ENCODE measurements around the gene TAF3. TPM values are rescaled to one million over a fixed set of nuclear protein-coding genes. Genes with fewer than 3 reads are reported as not detected.

TAF3 gene
- polyA plus RNA-seq, 3 donors, result 11.4 to 12.0 (median 11.5) TPM

DNA sequence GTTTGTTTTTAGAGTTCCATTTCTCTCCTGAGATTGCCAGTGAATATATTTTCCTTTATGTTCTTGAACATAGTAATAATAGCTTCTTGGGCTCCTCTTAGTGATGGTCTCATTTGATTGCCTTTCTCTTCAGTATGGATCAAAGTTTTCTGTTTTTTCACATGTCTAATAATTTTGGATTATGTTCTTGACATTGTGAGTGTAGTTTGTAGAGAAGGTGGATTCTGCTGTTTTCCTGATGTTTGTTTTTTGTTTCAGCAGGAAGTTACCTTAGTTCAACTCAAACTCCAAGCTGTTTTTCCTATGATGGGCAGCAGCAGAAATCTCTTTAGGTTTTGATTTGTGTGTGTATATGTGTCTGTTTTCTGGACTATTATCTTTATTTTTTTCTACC is 43.8 kb downstream of the TAF3 start:
- DNase-seq (ENCODE audit: low read depth in 3 of 3, low spot score in 2 of 3), result no peak

DNA sequence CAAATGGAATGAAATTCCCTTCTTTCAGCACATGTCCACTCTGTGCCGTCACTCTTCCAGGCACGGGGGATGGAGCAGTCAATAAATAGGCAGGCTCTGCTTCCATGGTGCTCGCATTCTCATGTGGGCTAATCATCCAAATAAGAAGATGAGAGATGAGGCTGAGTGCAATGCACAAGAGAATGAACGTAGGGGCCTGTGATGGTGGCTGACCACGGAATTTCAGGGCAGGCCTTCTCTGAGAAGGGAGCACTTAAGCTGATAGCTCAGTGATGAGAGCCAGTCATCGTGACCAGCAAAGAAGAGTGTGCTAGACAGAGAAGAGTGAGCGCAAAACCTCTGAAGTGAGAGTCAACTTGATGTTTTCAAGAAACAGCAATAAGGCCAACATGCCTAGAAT is 47.9 kb downstream of the TAF3 start:
- no peak for DNase-seq (ENCODE audit: low read depth in 3 of 3, low spot score in 2 of 3)

DNA sequence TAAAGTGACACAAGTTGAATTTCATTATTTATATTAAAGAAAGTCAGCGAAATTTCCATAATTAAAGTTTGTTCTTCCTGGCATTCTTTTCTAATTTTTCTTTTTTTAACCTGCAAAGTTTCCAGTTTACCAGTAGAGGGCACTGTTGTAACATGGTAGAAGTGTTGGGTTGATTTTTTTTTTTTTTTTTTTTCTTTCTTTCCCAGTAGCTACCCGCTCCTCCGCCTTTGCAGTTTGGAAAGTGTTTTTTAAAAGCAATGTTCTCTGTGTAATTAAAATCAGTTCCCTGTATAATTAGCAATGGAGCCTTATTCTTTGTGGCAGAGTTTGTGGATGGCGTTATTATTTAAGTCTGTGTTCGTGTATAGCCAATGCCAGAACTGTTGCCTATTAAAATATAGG is 53.7 kb downstream of the TAF3 start:
- peak in 1 of 3 donors; percentile 25 for DNase-seq (ENCODE audit: low read depth in 3 of 3, low spot score in 2 of 3)

DNA sequence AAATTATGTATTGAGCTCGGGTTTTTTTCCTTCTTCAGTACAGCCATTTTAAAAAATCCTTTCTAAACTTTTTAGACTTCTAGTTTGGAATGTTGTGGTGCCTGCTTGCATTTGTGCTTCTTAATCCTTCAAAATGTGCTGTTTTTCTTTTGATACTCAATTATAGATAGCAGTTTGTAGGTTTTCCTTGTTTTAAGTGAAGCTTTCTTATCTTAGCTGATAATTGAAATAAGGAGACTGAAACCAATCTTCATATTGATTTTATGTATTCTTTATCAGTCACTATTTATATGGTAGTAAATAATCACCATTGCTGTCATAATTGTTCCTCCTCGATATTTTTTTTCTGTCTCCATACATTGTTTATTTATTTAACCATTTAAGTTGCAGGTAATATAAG is 56.6 kb downstream of the TAF3 start:
- no peak for DNase-seq (ENCODE audit: low read depth in 3 of 3, low spot score in 2 of 3)

DNA sequence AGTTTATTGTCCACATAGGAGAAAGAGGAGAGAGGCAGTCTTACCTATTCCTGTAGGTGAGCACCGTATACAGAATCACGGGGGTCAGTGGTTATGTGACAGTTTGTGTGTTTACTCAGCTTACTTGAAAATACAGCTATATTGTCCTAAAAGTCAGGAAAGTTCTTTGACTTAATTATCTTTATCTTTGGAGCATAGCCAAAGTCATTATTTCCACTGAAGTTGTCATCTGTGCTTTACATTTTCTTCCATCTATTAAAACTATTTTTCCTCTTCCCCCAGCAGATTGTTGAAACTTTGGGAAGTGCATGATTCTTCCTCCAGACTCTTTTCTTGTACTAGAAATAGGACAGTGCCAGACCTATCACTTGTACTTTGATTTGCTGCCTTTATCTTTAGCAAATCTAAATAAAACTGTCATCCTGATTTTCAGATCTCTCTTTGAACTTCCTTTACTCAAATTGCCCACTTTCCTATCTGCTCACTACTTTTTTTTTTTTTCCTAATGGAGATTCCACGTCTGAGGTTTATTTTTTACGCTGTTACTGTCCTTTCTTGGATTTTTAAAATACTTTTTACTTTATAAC is 58.3 kb downstream of the TAF3 start:
- no peak for DNase-seq (ENCODE audit: low read depth in 3 of 3, low spot score in 2 of 3)

DNA sequence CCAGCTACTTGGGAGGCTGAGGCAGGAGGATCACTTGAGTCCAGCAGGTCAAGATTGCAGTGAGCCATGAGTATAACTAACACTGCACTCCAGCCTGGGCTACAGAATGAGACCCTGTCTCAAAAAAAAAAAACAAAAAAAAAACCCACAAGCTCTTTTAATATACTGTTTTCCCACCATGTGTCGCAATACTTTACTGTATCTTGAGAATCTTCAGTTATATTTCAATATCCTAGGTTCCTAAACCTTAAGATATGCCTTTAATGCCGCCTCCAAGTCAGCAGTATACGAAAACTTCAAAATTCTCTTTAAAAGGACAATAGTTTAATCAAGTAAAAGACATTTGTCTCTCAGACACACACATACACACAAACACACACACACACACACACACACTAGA is 62.8 kb downstream of the TAF3 start:
- no peak for DNase-seq (ENCODE audit: low read depth in 3 of 3, low spot score in 2 of 3)

DNA sequence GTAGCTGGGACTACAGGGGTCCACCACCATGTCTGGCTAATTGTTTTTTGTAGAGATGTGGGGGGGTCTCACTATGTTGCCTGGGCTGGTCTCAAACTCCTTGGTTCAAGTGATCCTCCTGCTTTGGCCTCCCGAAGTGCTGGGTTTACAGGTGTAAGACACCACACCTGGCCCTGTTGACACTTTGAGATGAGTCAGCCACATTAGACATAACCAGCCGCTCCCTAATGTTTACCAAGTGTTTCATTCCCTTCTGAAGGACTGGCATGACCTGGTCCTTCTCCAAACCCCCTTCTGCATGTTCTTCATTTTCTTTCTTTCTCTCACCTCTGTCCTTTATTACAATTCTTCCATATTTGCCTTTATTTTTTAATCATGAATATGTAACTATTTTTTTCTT is 67.8 kb downstream of the TAF3 start:
- DNase-seq (ENCODE audit: low read depth in 3 of 3, low spot score in 2 of 3), result no peak

DNA sequence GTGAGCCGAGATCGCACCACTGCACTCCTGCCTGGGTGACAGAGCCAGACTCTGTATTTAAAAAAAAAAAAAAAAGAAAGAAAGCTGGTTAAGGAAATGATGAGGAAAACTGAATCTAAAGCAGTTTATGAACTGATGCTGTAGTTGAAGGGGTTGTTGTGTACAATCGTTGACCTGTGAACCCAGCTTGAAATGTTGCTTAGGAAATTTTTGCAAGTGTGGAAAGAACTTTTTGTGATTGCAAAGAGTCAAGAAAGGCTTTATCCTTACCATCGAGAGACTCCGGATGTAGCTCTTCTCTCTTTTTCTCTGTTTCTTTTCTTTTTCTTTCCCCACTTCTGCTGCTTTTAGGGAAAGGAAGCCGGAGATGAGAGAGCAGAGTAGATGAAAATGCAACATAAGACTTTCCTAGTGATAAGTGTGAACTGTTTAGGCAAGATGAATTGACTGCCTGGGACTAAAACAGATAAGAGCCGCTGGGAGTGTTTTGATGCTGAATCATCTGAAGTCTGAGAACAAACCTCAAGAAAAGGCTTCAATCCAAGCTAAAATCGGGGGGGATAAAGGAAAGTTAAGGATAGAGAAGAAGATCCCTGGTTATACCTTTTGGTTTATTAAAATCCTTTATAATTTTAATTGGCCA is 69.0 kb downstream of the TAF3 start:
- no peak for DNase-seq (ENCODE audit: low read depth in 3 of 3, low spot score in 2 of 3)

DNA sequence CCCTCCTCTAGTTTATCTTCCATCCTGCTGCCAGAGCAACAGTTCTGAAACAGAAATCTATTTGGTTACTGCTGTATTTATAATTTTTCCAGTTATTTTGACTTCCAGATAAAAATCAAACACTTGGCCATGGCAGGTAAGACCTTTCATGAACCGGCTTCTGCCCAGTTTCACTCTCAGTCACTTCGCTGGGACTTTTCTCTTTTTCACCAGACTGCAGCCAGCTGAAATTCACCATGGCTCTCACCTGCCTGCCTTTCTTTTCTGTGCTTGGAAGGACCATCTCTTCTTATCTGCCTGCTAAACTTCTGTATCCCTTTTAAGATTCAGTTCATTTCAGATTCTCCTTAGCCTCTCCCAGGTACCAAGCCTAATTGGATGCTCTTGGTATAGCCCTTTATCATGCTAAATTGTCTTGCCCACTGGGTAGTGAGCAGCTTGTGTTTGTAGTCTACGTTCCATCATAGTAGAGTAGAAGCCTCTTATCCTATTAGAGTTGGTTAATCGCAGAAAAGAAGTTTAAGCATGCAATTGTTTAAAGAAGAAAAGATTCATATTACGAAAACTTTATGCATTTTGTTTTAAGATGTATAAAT is 71.7 kb downstream of the TAF3 start:
- DNase-seq (ENCODE audit: low read depth in 3 of 3, low spot score in 2 of 3), result no peak

DNA sequence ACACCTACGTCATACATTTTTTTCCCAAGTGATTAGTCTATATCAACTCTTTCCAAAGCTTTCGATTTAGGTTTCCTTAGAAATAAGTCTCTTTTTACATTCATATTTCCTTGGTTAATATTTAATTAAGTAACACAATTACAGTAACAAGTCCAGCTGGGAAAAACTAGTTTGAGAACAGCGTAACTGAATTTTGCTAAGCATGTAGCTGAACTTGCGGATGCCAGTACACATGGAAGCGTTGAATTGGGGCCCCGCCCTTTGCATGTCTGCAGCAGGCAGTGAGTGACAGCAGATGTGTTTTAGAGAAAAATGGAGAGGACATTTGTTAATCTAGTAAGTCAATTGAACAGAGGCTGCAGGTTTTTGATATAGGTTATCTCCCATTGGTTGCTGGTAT is 72.5 kb downstream of the TAF3 start:
- no peak for DNase-seq (ENCODE audit: low read depth in 3 of 3, low spot score in 2 of 3)

DNA sequence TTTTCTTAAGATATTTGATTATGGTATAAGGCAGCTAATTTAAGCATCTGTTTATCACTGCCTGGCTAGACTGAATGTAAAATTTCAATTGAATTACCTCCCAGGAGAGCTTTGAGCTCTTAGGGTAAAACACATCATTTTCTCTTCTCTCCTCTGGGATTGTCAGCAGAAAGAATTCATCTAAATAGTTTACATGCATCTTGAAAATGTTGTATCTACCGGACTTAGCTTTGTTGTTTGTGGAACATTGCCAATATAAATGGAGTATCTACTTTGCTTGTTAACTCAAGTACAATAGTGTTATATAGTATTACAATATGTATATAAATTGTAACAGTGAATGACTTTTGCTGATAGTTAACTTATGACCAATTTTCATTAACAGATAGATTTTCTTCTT is 73.3 kb downstream of the TAF3 start:
- no peak for DNase-seq (ENCODE audit: low read depth in 3 of 3, low spot score in 2 of 3)

DNA sequence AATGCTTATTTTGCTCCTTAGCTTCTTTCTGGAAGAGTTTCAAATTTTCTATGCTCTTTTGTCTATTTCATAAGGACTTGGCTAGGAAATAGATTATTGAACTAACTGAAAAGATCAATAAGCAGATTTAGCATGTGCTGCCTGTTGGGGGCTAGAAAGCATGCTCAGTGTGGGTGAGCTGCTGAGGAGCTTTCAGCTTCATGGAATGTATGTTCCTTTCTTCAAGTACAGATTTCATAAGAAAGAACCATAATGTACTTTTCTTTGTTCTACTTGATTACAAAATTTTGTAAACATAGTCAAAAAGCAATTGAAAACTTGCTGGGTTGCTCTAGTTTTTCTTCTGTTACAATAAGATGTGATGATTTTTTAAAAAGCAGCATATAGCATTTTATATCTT is 73.8 kb downstream of the TAF3 start:
- DNase-seq (ENCODE audit: low read depth in 3 of 3, low spot score in 2 of 3), result no peak

DNA sequence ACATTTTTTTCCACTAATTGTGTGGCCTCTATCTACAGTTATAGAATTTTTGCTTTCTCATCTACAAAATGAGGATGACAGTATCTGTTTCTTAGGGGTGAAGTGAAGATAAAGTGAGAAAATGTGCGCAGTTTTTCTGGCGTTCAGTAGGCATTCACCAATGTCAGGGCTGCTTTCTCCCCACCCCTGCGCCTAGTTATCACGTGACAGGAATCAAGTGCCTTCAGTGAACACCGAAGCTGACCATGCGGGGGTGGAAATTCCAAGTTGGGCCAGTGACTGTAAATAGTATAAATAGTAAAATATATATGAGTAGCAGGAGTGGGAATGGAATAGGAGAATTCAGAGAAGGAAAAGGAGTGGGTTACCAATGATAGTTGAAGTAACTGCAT is 77.4 kb downstream of the TAF3 start:
- DNase-seq (ENCODE audit: low read depth in 3 of 3, low spot score in 2 of 3), result no peak

DNA sequence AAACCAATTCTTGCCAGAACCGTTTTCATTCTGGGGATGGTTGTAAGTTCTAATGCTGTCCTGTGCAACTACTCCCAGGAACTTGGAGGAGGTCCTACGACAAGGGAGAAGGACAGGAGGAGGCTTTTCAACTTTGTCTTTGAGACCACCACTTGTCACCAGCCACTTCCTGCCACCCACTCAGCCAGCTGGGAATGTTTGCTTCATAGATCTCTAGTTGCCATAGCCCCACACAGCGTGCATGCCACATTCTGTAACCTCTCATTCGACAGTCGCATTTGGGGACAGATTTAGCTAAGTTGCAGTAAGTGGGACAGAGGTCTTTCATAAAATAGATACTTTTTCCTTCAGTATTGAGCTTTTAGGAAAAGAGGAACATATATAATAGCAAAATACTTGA is 78.0 kb downstream of the TAF3 start:
- no peak for DNase-seq (ENCODE audit: low read depth in 3 of 3, low spot score in 2 of 3)

DNA sequence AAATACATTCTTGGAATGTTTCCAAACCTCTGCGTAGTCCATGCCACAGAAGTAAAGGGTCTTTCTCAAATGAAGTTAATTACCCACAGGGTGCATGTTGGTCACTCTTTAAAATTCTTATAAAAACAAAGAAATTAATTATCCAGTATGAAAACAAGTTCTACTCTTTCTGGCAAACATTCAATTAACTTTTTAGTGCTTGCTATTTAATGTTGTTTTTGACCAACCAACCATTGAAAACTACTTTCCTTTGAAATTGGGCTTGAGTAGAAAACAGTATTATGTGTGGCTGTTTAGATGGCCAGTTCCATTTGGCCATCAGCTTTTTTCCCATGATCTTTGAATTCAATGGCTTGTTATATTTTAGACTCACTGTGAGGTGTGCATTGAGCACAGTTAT is 83.0 kb downstream of the TAF3 start:
- peak in 2 of 3 donors; percentile 25 to 41 for DNase-seq (ENCODE audit: low read depth in 3 of 3, low spot score in 2 of 3)

DNA sequence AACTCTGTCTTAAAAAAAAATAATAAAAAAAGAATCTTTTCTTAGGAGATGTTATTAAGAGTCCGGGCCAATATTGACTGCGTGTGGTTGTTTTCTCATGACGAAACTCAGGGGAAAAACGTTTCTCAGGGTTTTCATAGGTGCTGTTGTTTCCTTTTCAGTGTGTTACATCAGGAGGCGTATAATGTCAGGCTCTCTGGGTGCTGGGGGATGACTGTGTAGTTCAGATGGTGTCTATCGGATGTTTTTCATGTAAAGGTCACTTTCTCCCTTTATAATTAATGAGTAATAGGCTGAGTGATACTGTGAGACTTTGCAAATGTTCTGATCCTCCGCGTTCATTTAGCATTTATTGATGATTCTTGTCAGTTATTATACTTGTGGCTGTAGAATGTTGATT is 84.1 kb downstream of the TAF3 start:
- no peak for DNase-seq (ENCODE audit: low read depth in 3 of 3, low spot score in 2 of 3)

DNA sequence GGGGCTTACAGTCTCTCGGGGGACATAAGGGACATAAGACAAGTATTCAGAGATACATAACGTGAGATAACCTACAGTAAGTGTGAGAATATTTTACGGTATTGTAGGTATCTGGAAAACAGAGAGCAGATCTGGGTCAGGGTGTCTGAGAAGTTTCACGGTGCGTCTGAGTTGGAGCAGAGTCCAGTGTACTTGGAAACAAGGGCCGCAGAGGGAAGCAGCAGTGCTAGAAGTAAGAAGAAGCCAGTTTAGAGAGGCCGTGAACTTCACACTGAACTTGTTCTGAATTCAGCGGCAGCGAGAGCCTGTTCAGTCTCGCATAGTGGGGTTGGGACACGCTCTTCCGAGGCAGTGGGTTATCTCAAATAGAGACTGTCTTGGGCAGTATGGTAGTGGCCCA is 85.5 kb downstream of the TAF3 start:
- DNase-seq (ENCODE audit: low read depth in 3 of 3, low spot score in 2 of 3), result no peak

DNA sequence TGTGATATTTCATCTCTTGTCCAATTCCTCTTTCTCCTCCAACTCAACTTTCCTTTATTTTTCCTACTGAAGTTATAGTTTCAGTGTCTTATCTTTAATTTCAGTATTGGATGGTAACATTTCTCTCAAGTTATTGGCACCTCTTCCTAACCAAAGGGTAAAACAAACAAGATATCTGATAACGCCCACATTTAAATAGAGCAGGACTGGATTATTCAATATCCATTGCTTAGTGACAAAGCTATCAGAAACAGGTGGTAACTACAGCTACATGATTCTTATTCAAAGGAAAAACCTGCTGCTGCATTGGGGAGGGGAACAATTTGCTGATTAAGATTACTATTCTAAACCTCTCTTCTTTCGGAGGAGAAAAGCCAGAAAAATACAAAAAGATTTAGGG is 87.8 kb downstream of the TAF3 start:
- DNase-seq (ENCODE audit: low read depth in 3 of 3, low spot score in 2 of 3), result no peak

DNA sequence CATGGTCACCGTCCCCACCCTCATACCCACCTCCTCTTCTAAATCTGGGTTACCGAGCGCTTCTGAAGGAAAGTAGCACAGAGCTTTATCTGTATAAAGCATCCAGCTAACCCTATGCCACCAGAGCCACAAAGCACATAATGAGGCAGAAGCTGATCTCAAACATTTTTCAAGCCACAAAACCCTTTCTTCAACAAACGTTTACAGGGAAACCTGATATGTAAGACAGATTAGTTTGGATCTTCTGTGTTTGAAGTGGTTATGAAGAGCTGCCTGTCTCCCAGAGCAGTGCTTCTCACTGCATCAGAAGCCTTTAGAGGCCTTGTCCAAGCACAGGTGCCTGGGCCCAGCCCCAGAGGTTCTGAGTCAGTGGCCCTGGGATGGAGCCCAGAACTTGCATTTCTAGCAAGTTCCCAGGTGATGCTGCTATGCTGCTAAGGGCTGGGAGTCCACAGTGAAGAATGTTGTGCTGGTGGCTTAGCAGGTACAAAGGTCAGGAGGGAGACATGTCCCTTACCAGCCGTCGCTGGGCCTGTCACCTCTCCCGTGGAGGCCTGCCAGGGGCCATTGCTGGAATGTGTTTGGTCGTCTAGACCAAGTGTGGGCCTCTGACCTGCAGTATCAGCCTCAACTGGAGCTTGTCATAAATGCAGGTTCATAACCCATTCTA is 90.4 kb downstream of the TAF3 start:
- no peak for DNase-seq (ENCODE audit: low read depth in 3 of 3, low spot score in 2 of 3)

DNA sequence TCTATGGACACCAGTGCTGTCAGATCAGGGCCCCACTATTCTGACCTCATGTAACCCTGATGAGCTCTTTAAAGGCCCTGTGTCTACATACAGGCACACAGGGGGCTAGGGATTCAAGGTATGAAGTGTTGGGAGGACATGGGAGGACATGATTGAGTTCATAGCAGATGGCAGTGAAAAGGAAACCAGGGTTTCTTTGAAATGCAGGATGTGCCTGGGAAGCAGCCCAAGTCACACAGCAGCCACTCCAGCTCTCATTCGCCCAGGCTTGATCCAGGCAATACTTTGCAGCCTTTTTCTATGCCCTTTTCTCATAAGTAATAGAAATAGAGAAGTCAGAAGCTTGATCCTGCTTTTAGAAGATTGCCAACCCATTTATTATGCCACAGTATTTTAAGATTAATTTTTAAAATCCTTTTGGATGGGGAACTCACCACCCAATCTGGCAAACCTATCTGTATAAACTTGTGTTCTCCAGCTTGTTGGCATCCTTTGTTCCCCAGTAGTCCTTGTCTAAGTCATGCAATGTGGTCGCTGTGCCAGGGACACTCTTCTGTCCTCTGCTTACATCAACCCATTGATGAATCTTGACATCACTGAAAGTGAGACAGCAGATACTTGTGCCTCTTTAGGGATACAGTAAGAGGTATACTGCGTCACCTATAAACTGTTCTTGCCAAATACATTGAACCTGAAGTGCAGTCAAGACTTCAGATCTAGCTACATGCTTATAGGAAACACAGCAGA is 95.0 kb downstream of the TAF3 start:
- DNase-seq (ENCODE audit: low read depth in 3 of 3, low spot score in 2 of 3), result no peak

DNA sequence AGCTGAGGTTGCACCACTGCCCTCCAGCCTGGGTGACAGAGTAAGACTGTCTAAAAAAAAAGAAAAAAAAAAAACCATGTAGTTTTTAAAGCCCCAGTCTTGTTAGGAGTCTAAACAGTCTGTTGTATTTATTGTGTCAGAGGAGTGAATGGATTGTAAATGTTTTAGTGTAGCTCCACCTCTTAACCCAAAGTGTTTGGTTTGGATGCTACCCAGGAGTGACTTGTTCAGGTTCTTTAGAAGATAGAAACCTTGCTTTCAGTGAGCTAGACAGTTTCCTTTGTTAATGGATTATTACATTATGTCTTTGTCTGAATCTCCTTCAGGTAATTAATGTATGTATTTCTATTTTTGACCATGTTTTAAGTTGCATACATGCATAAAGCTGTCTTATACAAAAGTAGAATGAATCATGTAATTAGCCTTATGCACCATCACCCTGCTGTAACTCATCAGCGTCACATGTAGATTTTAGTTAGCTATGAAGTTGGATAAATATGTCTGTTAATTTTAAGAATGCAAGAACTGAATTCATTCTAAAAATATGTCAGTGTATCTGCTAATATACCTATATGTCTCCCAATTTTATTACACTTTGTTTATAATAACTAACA is 97.7 kb downstream of the TAF3 start:
- peak; percentile 19 to 23 (median 20) for DNase-seq (ENCODE audit: low read depth in 3 of 3, low spot score in 2 of 3)

All from right renal cortex interstitium (tissue), 3 donors.